ENCODE results near the gene ATE1. TPM values are rescaled to one million over a fixed set of nuclear protein-coding genes. Genes with fewer than 3 reads are reported as not detected.

Gene ATE1
- total RNA-seq (32.0 and 40.3 TPM in 2 replicates), polyA plus RNA-seq (6.4 and 8.2 TPM in 2 replicates), polyA minus RNA-seq (10.1 and 11.3 TPM in 2 replicates)
- 29.8 TPM for total RNA-seq (2013)

DNA sequence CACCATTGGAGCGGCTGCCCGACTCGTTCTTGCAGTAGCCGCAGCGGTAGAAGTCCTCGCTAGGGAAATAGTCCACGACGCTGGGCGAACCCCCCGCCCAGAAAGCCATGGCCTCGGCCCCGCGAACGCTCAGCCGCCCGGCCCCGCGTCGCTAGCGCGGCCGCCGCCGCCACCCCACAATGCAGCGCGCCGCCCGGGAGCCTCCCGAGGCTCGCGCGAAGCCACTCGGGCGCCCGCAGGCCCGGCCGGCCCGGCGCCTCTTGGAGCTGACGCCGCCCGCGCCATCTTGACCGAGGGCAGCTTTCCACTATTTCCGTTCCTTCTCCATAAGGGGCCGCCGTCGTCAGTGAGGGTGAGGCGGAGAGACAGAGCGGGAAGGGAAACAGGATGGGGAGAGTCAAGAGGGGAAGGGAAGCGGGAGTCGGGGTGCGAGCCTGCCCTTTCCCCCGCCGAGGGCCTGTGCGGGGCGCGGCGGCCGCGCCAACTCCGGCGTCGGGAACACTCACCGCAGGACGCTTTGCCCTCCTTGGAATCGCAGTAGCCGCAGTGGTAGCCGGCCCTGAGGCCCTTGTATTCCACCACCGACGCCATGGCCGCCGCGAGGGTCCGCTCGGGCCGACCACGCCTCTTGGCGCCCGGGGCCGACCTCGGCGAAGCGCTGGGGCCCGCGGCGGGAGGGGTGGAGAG, at the start of gene ATE1:
TSS of gene ATE1 (minus strand) at position 191 of the 687 bp plus-strand sequence. CDS start at position 109, 82 bp downstream.
- no peaks in the 10 kb centered on the region for H4K20me1 ChIP-seq (ENCODE audit: control insufficient read depth, insufficient read depth, low read length, poor library complexity, severe bottlenecking)
- no peaks in the 10 kb centered on the region for H3K9me3 Mint-ChIP-seq (ENCODE audit: insufficient read depth)
- H3K9me3 ChIP-seq (ENCODE audit: control extremely low read depth in 1 of 3, control insufficient read depth in 2 of 3, insufficient read depth in 1 of 3, low read length in 2 of 3): no peaks in the 10 kb centered on the region
- ChIA-PET CTCF (interaction anchor here (0.6 kb wide), 1 partner anchor 46 kb away, joined by 3 read pairs; no protein-coding TSS in a partner anchor), POLR2A (interaction anchor here (1.2 to 2.0 kb wide), 2 partner anchors 48 to 1080 kb away, joined by 3 to 7 read pairs; partner anchors contain the start of gene NSMCE4A)
- H3K79me2 ChIP-seq (ENCODE audit: control insufficient read depth, insufficient read depth, low read length): peaks cover 37% of the 10 kb centered on the region
- DNase-seq (peak; percentile 89), ATAC-seq (ENCODE audit: low read depth) (peak; percentile 93)
- H2AFZ ChIP-seq (ENCODE audit: insufficient read depth, low read depth, low read length, poor library complexity, severe bottlenecking): peak within 1 kb of the TSS; percentile 99
- TF ChIP-seq CTCF (IDR thresholded peaks at IDR 0.05): no peak
- TF ChIP-seq EZH2 (IDR thresholded peaks at IDR 0.05; ENCODE audit: borderline replicate concordance, insufficient read depth, low read depth, low read length, poor library complexity, severe bottlenecking): no peak
- H3K27me3 ChIP-seq (replicated peaks in 1 of 4; ENCODE audit: control extremely low read depth in 1 of 4, control insufficient read depth in 3 of 4, insufficient read depth in 4 of 4, low read length in 3 of 4): no peaks in the 10 kb centered on the region
- peak within 1 kb of the TSS; percentile 90 for H3K4me2 ChIP-seq (replicated peaks; ENCODE audit: low read depth, low read length, poor library complexity, severe bottlenecking)
- H3K4me3 Mint-ChIP-seq: peak within 1 kb of the TSS; percentile 96
- peak within 1 kb of the TSS; percentile 94 for H3K27ac Mint-ChIP-seq
- no peaks in the 10 kb centered on the region for H3K27me3 Mint-ChIP-seq
- intact Hi-C loops (cut with micrococcal nuclease): loop anchor here (1.0 to 5.0 kb wide), 5 partner anchors 47 to 1224 kb away; partner anchors contain the start of genes ACADSB, BUB3, IKZF5 and NSMCE4A
- peak within 1 kb of the TSS; percentile 96 to 97 for H3K27ac ChIP-seq (ENCODE audit: low read length in 2 of 2)
- H3K9ac ChIP-seq (ENCODE audit: low read length): peak within 1 kb of the TSS; percentile 99
- no peaks in the 10 kb centered on the region for H3K36me3 ChIP-seq (replicated peaks in 1 of 2; ENCODE audit: control extremely low read depth in 1 of 2, control insufficient read depth in 1 of 2, extremely low read depth in 1 of 2, insufficient read depth in 2 of 2, low read length in 1 of 2)
- WGBS (ENCODE audit: insufficient coverage): under 1% methylated on average over 87 of the region's 87 CpGs
- H3K4me3 ChIP-seq (ENCODE audit: control extremely low read depth in 1 of 5, extremely low read depth in 1 of 5, insufficient read depth in 1 of 5, low read depth in 2 of 5, low read length in 4 of 5): peak within 1 kb of the TSS; percentile 71 to 99 (median 82)
- peaks cover 10 to 16% of the 10 kb centered on the region in 2 donors for H3K4me1 ChIP-seq (ENCODE audit: control insufficient read depth in 2 of 2, insufficient read depth in 2 of 2, low read length in 2 of 2)
- peaks cover 19% of the 10 kb centered on the region for H3K4me1 Mint-ChIP-seq

- ChIA-PET CTCF (no interaction called here), POLR2A (interaction anchor here (2.0 kb wide), 1 partner anchor 49 kb away, joined by 7 read pairs; the partner anchor contains the start of gene ATE1)
- Mint-ChIP-seq H3K27ac (no peak overlapping the region), H3K4me1 (peaks cover 20% of the 10 kb centered on the region), H3K27me3 (no peaks in the 10 kb centered on the region), H3K4me3 (peak overlapping the region; percentile 53), H3K9me3 (ENCODE audit: insufficient read depth) (no peaks in the 10 kb centered on the region)
- Histone ChIP-seq H3K36me3 (replicated peaks in 1 of 2; ENCODE audit: control extremely low read depth in 1 of 2, control insufficient read depth in 1 of 2, extremely low read depth in 1 of 2, insufficient read depth in 2 of 2, low read length in 1 of 2) (peaks cover 0 to 2% of the 10 kb centered on the region in 2 experiments), H3K4me2 (replicated peaks; ENCODE audit: low read depth, low read length, poor library complexity, severe bottlenecking) (no peak overlapping the region), H3K9me3 (ENCODE audit: control extremely low read depth in 1 of 3, control insufficient read depth in 2 of 3, insufficient read depth in 1 of 3, low read length in 2 of 3) (peaks cover 0 to 2% (median 0%) of the 10 kb centered on the region in 3 donors), H4K20me1 (ENCODE audit: control insufficient read depth, insufficient read depth, low read length, poor library complexity, severe bottlenecking) (peaks cover 21% of the 10 kb centered on the region), H3K4me1 (ENCODE audit: control insufficient read depth in 2 of 2, insufficient read depth in 2 of 2, low read length in 2 of 2) (peaks cover 11 to 17% of the 10 kb centered on the region in 2 donors), H3K9ac (ENCODE audit: low read length) (no peak overlapping the region), H3K27me3 (replicated peaks in 1 of 4; ENCODE audit: control extremely low read depth in 1 of 4, control insufficient read depth in 3 of 4, insufficient read depth in 4 of 4, low read length in 3 of 4) (no peaks in the 10 kb centered on the region), H3K27ac (ENCODE audit: low read length in 2 of 2) (no peak overlapping the region), H2AFZ (ENCODE audit: insufficient read depth, low read depth, low read length, poor library complexity, severe bottlenecking) (no peak overlapping the region), H3K79me2 (ENCODE audit: control insufficient read depth, insufficient read depth, low read length) (peaks cover 26% of the 10 kb centered on the region), H3K4me3 (ENCODE audit: control extremely low read depth in 1 of 5, extremely low read depth in 1 of 5, insufficient read depth in 1 of 5, low read depth in 2 of 5, low read length in 4 of 5) (no peak overlapping the region)
- TF ChIP-seq EZH2 (IDR thresholded peaks at IDR 0.05; ENCODE audit: borderline replicate concordance, insufficient read depth, low read depth, low read length, poor library complexity, severe bottlenecking) (no peak), CTCF (IDR thresholded peaks at IDR 0.05) (no peak)
- intact Hi-C loops (cut with micrococcal nuclease): no loop called here
- ATAC-seq (ENCODE audit: low read depth) (no peak), DNase-seq (no peak)
- 98% methylated on average over 5 of the region's 6 CpGs for WGBS (ENCODE audit: insufficient coverage)
These were observed 48.8 kb upstream of the ATE1 start for GRCh38 chr10:121976607-121977006.

All from B cell (primary cell).